GM19239 (cell line): ENCODE data around the gene SLC25A30.

Experiments
- DNase-seq: peaks from one replicate; pipeline ENCODE4 v3.0.0; 2011; ENCODE audit warnings: low spot score; ENCODE audit not compliant: insufficient read length
- FAIRE-seq: peaks from 2 replicates; lab custom pipeline; 2011; peaks lifted over from hg19 to GRCh38; lab: Jason Lieb, UNC

SLC25A30 gene, protein sequence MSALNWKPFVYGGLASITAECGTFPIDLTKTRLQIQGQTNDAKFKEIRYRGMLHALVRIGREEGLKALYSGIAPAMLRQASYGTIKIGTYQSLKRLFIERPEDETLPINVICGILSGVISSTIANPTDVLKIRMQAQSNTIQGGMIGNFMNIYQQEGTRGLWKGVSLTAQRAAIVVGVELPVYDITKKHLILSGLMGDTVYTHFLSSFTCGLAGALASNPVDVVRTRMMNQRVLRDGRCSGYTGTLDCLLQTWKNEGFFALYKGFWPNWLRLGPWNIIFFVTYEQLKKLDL

DNA sequence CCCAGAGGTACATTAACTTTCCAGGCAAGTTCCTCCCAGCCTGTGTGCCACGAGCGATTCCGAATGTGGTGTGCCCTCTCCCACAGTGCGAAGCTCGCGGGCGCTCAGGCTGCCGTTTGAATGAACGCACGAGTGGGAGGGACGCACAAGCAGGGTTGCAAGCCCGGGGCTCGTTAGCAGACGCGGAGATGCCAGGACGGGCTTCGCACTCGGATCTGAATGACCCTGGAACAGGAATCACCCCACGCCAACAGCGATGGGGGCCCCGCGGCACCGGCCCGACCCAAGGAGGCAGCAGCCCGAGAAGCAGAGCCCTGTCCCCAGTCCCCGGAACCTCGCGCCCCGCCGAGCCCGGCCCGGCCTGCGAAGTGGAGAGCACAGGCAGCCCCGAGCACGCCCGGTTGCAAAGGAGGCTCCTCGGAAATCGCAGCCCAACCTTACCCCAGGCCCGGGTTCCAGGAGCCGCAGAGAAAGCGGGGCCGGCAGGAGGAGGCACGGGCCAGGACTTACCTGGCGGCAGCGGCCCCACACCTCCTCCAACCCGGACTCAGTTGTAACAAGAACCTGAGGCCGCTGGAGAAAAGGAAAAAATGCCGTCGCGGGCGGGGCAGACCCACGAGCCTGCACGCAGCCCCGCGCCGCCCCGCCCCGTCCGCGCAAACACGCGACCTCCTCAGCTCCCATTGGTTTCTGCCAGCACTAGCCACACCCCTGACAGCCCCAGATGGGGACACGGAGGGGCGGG is at the start of gene SLC25A30:
Gene SLC25A30 (minus strand): TSS at position 584 of the 745 bp plus-strand sequence. CDS start 6,948 bp downstream, outside the sequence.
- DNase-seq (peak; percentile 66), FAIRE-seq (peak; percentile 80)

- no peak for FAIRE-seq
- no peak for DNase-seq
These were observed 48.2 kb upstream of the SLC25A30 start for GRCh38 chr13:45466359-45466758.

DNA sequence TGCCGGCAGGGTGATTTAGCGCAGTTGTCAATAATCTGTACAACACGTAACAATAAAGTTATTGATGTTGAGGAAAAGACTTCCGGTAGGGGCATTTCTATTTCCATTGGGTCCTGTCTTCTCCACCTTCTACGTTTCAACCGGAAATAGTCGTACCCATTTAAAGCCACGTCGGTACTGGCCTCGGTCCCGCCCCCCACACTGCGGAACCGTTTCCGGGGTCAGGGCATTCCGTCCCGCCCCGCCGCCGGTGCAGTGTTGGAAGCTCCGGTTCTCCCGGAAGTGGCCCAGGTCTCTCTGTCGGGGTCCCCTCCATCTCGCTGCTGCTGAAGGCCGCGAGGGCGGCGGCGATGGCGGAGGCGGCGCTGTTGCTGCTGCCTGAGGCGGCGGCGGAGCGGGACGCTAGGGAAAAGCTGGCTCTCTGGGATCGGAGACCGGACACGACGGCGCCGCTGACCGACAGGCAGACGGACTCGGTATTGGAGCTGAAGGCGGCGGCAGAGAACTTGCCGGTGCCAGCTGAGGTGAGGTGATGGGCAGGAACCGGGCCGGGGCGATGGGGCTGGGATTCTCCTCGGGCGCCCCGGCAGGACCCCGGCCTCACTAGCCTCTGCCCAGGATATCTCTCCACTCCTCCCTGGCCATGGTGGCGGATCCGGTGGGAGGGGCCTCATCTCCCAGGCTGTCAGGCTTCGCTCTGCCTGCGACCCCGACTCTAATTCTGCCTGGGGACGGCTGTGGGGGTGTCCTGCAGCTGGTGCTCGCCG is 46.7 kb upstream of the SLC25A30 start, which contains the start of gene COG3:
Gene COG3 (plus strand): TSS at position 253 of the 767 bp plus-strand sequence. CDS start 98 bp downstream, at position 351.
- FAIRE-seq (peak; percentile 97), DNase-seq (peak; percentile 89)

DNA sequence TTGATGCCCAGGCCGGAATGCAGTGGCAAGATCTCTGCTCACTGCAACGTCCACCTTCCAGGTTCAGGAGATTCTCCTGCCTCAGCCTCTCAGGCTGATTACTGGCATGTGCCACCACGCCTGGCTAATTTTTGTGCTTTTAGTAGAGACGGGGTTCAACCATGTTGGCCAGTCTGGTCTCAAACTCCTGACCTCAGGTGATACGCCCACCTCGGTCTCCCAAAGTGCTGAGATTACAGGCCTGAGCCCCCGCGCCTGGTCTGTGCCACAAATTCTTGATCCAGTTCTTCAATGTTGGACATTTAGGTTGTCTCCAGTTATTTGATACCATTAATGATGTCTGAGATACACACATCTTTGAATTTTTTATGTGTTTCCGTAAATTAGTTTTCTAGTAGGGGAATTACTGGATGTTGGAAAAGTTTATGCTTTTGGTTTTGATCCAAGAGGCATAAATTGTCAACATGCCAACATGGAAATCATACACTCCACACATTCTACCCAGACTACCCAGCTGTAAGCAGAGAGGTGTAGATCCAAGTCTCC is 46.0 kb upstream of the SLC25A30 start:
- DNase-seq (no peak), FAIRE-seq (no peak)

- DNase-seq (no peak), FAIRE-seq (no peak)
These were observed 38.2 kb upstream of the SLC25A30 start for GRCh38 chr13:45456196-45456972.

DNA sequence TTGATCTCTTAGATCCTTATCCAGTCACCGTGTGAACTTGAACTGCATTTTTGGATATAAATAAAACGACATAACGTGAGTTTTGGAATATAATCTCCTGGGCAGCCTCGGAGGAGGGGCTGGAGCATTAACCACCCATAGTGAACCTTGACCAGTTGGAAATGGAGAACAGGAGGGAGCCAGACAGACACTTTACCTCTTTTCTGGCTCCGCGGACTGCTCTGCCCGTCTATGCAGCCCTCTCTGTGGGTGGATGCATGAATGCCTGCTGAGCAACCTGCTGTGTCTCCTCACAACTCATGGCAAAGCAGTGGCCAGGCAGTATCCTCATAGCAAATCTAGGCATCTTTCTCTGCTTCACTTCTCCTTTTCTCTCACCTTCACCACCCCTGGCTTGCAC is 36.0 kb upstream of the SLC25A30 start:
- no peak for DNase-seq
- no peak for FAIRE-seq

DNA sequence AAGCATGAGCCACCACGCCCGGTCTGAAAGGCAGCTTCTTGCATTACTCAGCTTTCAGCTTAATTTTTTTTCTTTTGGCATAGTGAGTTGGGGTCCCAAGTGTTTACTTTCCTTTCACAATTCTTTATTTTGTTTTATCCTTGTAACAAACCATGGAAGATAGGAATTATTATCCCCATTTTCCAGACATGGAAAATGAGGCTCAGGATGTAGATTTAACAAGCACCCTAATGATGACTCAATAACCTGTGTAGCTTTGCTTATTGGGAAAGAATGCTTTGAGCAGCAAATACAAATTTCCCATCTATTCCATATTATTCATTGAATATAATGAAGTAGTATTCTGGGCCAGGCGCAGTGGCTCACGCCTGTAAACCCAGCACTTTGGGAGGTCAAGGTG is 33.1 kb upstream of the SLC25A30 start:
- DNase-seq: no peak
- no peak for FAIRE-seq

GRCh38 chr13:45448965-45449559 is 30.9 kb upstream of the SLC25A30 start:
- DNase-seq: no peak
- no peak for FAIRE-seq

DNA sequence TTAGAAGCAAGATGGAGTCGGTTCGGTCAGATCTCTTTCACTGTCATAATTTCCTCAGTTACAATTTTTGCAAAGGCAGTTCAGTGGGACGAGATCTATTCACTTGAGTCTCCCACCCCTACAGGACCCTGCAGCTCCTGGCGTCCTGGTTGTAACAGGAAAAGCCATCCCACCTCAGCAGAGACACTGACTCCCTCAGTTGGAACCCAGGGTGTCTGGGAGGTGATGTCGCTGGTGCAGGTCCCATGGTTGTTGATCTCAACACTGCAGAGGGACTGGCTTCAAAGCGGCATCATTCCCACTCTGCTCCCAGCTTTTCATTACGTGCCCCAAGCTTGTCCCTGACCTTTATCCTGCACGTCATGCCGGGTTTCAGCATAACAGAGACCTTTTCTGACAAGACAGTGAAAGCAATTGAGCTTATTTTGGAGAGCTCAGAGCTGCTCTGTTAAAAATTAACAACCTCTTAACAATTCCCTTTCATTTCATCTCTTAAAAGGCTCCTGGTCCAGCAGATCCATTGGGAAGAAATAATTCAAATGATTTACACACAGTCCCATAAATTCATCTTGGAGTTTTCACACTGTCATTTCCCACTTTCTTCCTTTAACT is 29.0 kb upstream of the SLC25A30 start:
- no peak for DNase-seq

DNA sequence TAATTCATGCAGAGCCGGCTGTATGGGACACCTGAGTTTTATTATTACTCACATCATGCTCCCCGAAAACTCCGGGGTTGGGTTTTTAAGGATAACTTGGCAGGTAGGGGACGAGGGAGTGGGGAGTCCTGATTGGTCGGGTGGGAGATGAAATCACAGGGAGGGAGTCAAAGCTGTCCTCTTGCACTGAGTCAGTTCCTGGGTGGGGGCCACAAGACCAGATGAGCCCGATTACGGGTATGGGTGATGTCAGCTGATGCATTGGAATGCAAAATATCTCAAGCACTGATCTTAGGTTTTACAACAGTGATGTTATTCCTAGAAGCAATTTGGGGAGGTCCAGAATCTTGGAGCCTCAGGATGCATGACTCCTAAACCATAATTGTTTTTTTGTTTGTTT is 28.0 kb upstream of the SLC25A30 start:
- no peak for FAIRE-seq
- no peak for DNase-seq

More for the DNA sequence above, 29.0 kb upstream of the SLC25A30 start:
- FAIRE-seq: no peak

GRCh38 chr13:45445053-45445452 is 26.9 kb upstream of the SLC25A30 start:
- DNase-seq (no peak), FAIRE-seq (no peak)

- FAIRE-seq (peak; percentile 66), DNase-seq (peak; percentile 23)
These were observed 23.5 kb upstream of the SLC25A30 start for GRCh38 chr13:45441633-45442032.

DNA sequence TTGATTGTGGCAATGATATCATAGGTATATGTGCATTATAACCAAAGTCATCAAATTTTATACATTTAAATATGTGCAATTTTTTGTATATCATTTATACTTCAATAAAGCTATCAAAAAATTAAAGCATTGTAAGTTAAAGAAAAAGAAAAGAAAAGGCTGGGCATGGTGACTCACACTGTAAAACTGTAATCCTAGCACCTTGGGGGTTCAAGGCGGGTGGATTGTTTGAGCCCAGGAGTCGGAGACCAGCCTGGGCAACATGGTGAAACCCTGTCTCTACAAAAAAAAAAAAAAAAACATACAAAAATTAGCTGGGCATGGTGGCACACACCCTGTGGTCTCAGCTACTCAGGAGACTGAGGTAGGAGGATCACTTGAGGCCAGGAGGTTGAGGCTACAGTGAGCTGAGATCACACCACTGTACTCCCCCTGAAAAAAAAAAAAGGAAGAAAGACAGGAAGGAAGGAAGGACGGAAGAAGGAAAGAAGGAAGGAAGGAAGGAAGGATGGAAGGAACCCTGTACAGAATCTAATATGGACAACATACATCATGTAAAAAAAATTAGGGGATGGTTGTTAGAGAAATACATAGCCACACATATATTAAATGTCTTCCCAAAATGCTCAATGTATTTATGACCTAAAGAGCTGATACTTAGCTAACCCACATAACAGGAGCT is 21.7 kb upstream of the SLC25A30 start:
- no peak for FAIRE-seq
- no peak for DNase-seq

DNA sequence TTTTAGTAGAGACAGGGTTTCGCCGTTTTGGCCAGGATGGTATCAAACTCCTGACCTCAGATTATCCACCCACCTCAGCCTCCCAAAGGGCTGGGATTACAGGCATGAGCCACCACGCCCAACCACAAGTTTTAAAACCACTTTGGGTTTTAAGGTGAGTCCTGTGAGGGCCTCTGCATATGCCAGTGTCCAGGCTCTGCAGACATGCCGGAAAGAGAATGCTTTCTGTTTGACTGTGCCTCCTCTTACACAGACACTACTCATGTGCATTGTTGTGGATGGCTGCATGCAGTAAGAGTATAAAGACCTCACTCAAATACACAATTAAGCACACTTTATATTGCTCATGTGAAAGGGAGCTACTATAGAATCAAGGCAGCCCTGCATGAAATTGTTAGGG is 20.8 kb upstream of the SLC25A30 start:
- DNase-seq: no peak
- FAIRE-seq: no peak

DNA sequence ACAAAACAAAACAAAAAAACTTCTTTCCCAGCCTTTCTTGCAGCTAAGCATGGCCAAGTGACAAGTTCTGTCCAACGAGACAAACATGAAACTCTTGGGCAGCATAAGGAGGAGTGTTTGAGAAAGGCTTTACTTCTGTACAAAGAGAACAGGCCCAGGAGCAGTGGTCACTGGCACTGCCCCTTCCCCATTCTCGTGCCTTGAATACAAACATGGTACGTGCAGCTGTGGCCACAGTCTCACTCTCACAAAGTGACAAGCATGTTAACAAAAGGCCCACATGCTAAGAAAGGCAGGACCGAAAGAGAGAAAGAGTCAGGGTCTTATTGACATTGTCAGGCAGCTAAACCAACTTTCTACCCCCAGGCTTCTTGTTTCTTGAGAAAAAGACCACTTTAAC is 19.8 kb upstream of the SLC25A30 start:
- DNase-seq (no peak), FAIRE-seq (no peak)

DNA sequence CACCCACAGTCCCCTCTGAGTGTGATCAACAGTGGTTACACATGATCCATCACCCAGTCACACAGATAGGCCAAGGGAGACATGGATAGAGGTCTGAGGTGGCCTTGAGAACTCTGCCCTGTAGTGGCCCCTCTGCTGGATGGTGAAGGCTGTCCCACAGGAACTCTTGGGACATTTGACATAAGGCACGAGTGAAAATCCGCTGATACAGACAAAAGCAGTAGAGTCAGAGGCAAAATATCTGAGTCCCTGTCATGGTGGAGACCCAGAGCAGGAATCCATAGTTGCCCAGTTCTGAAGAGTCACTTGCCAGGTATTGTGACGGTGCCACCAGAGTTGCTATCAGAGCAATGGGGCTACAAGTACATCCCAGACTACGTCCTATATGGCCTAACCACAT is 18.8 kb upstream of the SLC25A30 start:
- no peak for FAIRE-seq
- DNase-seq: no peak

DNA sequence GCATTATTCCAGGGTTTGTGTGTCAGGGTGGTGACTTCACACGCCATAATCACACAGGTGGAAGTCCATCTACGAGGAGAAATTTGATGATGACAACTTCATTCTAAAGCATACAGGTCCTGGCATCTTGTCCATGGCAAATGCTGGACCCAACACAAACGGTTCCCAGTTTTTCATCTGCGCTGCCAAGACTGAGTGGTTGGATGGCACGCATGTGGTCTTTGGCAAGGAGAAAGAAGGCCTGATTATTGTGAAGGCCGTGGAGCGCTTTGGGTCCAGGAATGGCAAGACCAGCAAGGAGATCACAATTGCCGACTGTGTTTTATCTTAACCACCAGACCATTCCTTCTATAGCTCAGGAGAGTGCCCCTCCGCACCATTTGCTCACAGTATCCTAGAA is 18.2 kb upstream of the SLC25A30 start:
- FAIRE-seq (no peak), DNase-seq (no peak)

DNA sequence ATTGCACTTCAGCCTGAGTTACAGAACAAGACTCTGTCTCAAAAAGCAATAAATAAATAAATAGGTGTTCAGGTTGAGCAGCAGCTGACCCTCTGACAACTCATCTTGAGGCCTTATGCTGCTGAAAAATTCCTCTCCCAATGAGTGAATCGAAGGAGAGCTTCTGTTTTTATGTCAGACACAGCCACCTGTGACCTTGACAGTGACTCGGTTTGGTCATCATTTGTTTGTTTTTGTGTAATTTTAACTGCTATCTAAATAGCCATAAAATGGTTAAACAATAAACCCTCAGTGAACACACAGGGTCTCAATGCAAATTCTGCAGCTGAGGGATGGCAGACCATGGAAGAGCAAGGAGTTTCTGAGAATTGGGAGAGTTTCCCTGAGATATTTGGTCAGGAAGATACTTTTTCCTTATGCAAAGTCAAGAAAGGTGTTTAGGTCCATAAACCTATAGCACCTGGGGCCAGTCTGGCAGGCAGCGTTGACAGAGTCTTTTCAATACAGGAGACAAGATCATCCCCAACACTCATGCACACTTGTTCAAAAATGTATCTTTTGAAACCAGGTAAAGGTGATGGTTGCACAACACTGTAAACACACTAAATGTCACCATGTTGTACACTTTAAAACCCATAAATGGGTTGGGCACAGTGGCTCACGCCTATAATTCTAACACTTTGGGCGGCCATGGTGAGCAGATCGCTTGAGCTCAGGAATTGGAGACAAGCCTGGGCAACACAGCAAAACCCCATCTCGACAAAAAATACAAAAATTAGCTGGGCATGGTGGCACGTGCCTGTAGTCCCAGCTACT is 16.6 kb upstream of the SLC25A30 start:
- no peak for FAIRE-seq
- no peak for DNase-seq
